Lower leg skin (tissue), 4 donors: Measurements from ENCODE around the gene RNU7-1. TPM values are rescaled to one million over a fixed set of nuclear protein-coding genes. Genes with fewer than 3 reads are reported as not detected.

Experiments used
- DNase-seq, 2 donors: peaks; one replicate each; pipeline ENCODE4 v3.0.0-alpha.2; 2019; ENCODE audit warnings: low spot score in 2 of 2
- H3K4me3 ChIP-seq: fragments of 200-600 bp; sonication (generic); 2 replicates; pipeline ENCODE4 v1.5.1; 2017; ENCODE audit warnings: mild to moderate bottlenecking, low read depth; ENCODE audit not compliant: poor library complexity, severe bottlenecking
- POLR2A ChIP-seq, 2 donors: fragments of 450-650 bp; IDR thresholded peaks; one replicate each; pipeline ENCODE4 v1.6.1; 2016 to 2017; ENCODE audit warnings: antibody characterized with exemption in 2 of 2, mild to moderate bottlenecking in 1 of 2, moderate library complexity in 1 of 2
- WGBS, 2 donors: methylation state at CpG; one replicate each; pipeline ENCODE4 v1.1.5; 2018; 5-methylcytosine and 5-hydroxymethylcytosine counted together
- intact Hi-C: fragments of 100-400 bp; cut with DNase I; formaldehyde crosslinking; loops from one replicate; pipeline ENCODE4 v1.15.0; 2023; ENCODE audit warnings: low total_unique reads
- total RNA-seq, 4 donors: library from RNA; depleted of rRNA; stranded (reverse); fragments of >200 nt; gene quantifications; one replicate each; pipeline ENCODE4 v1.1.0, GENCODE V29; 2016
- TF ChIP-seq, protein P1 (sequence below), 3 donors: fragments of 450-650 bp; IDR thresholded peaks; one replicate each; pipeline ENCODE4 v1.5.1; 2016; ENCODE audit warnings: antibody characterized with exemption in 3 of 3, mild to moderate bottlenecking in 3 of 3, moderate library complexity in 2 of 3

RNU7-1 gene
- total RNA-seq, 4 donors from 2014 or later, result not detected

DNA sequence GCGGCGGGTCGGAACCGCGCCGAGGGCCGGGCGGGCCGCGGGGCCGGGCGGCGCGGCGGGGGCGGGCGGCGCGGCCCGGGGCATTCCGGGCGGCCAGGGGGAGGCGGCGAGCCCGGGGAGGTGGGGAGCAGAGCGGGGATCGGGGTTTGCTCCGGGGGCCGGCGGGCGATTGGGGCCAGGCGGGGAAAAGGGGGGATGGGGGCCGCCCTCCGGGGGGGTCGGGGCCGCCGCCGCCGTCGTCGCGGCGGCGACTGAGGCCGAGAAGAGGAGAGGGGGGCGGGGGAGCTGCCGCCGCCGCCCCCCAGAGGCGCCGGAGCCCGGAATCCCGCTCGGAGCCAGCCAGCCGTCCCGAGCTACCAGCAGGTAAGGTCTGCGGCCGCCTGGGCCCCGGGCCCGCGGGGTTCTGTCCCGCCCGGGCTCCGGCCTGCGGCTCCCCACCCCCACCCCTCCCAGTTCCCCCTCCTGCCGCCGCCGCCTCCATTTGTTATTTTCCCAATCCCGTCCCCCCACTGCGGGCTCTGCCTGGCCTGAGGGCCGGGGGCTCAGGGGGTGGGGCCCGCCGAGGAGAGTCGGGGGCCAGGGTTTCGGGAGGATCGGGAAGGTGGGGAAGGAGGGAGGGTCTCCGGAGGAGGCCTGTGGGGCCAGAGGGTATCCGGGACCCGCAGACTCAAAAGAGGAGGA lies 15.5 kb upstream of the RNU7-1 start:
- WGBS, 2 donors, result 1 to 2% methylated on average over 28 to 30 of the region's 79 CpGs
- no peak for TF ChIP-seq POLR2A (IDR thresholded peaks at IDR 0.05)
- TF ChIP-seq, protein P1, sequence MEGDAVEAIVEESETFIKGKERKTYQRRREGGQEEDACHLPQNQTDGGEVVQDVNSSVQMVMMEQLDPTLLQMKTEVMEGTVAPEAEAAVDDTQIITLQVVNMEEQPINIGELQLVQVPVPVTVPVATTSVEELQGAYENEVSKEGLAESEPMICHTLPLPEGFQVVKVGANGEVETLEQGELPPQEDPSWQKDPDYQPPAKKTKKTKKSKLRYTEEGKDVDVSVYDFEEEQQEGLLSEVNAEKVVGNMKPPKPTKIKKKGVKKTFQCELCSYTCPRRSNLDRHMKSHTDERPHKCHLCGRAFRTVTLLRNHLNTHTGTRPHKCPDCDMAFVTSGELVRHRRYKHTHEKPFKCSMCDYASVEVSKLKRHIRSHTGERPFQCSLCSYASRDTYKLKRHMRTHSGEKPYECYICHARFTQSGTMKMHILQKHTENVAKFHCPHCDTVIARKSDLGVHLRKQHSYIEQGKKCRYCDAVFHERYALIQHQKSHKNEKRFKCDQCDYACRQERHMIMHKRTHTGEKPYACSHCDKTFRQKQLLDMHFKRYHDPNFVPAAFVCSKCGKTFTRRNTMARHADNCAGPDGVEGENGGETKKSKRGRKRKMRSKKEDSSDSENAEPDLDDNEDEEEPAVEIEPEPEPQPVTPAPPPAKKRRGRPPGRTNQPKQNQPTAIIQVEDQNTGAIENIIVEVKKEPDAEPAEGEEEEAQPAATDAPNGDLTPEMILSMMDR (IDR thresholded peaks at IDR 0.05), result no peak
- no peak for DNase-seq
- intact Hi-C loops, result loop anchor here (10.0 kb wide), 1 partner anchor 187 kb away; no protein-coding TSS in a partner anchor
- H3K4me3 ChIP-seq, result peak overlapping the region; percentile 86

DNA sequence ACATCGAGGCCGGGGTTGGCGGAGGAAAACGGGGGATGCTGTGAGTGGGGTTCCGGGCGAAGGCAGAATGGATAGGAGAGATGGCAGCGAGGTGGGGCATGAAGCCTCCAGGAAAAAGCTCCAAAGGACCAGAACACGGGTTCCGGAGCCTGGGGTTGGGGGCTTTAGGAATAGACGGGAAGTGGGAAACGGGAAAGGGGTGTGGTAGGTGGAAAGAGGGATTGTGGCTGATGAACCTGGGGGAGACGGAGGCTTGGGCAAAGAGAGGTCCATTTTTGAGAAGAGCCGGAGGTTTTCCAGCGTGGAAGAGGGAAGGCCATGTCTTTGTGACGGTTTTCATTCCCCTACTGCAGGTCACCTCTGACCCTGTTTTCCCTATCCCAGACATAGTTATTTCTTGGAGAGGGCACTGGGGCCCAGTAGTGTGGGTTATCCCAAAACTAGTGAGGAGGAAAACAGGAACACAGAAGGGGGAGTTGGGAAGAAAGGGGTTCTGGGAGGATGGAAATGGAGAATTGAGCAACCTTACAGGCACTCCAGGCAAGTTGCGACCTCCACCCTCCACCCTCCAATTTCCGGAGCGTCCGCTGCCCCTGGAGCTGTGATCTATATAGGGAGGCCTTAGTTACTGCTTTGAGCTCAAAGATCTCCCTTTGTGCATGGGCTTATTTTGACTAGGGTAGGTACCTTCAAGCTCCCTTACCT lies 14.8 kb upstream of the RNU7-1 start:
- intact Hi-C loops, result loop anchor here (10.0 kb wide), 1 partner anchor 186 kb away; no protein-coding TSS in a partner anchor
- 5 to 6% methylated on average over 19 of the region's 19 CpGs for WGBS, 2 donors
- no peak for DNase-seq
- peak overlapping the region; percentile 86 for H3K4me3 ChIP-seq
- no peak for TF ChIP-seq POLR2A (IDR thresholded peaks at IDR 0.05)
- TF ChIP-seq, protein P1 (IDR thresholded peaks at IDR 0.05), result no peak

DNA sequence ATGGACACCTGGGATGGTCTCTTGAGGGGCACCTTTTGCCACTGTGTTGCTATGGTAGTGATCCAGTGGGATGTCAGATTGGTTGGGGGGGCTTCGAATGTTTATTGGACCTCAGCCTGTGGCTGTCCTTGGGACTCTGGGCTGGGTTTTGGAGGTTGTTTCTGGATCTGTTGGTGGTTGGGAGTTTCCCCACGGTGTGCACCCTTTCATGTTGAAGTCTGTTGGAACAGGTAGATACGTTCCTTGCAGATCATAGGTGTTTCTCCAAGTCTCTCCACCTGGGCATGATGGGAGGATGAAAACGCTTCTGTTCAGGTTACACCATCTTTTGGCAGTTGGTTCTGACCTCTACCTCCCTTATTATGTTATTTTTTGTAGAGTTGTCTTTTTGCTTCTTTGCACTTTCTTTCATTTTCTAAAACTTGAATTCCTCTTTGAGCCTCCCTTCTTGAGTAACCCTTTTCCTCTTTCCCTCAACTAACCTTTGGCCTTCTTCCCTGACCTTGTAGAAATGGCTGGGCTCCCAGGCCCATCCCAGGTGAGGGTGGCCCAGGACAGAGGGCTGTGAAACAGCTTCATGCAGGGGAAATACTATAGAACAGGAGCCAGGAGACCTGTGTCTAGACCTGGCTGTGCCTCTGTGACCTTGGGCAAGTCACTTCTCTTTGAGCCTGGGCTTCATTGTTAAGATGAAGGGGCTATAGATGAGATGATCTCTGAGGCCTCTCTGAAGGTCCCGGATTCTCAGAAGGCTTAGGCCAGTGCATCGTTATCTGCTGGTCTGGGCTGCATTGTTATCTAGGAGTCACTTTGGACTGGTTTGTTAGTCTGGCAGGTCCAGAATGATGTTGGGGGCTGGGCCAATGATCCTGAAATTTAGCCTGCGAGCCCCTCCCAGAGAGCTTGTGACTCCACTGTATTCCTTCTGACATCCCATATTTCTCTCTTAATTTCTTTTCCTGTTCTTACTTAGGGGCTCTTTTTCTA lies 13.9 kb upstream of the RNU7-1 start:
- WGBS, 2 donors, result 33 to 41% methylated on average over 7 of the region's 7 CpGs
- peak overlapping the region; percentile 86 for H3K4me3 ChIP-seq
- no peak for DNase-seq
- TF ChIP-seq, protein P1 (IDR thresholded peaks at IDR 0.05), result no peak
- TF ChIP-seq POLR2A (IDR thresholded peaks at IDR 0.05), result no peak
- intact Hi-C loops, result loop anchor here (10.0 kb wide), 1 partner anchor 185 kb away; no protein-coding TSS in a partner anchor

DNA sequence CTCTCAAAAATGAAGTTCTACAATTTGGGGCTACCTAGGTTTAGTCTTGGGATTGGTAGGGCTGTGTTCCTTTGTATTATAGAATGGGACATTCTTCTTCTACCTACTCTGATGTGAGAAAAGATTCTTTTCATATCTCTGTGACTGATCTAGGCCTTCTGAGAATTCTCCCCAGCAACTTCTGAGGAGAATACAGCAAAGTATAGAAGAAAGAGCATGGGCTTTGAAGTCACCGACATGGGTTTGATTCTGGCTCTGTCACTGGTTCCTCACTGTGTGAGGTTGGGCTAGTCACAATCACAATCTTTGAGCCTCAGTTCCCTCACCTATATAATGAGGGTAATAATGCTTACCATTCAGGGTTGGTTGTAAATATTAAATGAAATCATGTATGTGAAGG lies 10.8 kb upstream of the RNU7-1 start:
- no peak for TF ChIP-seq POLR2A (IDR thresholded peaks at IDR 0.05)
- TF ChIP-seq, protein P1 (IDR thresholded peaks at IDR 0.05), result no peak
- H3K4me3 ChIP-seq, result no peak overlapping the region
- 45 to 53% methylated on average over 1 of the region's 1 CpG for WGBS, 2 donors
- intact Hi-C loops, result no loop called here
- no peak for DNase-seq

DNA sequence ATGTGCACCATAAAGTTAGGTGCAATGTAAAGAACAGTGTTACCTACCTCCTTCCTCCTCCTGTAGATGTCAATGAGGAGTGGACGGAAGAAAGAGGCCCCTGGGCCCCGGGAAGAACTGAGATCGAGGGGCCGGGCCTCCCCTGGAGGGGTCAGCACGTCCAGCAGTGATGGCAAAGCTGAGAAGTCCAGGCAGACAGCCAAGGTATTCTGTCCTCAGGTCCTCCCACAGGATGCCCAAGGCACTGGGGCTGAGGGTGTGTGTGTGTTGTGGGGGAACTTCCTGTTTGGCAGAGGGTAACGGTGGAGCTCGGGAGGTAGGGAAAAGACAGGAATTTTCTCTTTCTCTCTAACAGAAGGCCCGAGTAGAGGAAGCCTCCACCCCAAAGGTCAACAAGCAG lies 9.5 kb upstream of the RNU7-1 start:
- no peak overlapping the region for H3K4me3 ChIP-seq
- whole genome bisulfite sequencing, 2 donors, result 45 to 49% methylated on average over 8 of the region's 8 CpGs
- peak in 1 of 2 donors; percentile 86 for DNase-seq
- intact Hi-C loops, result no loop called here
- TF ChIP-seq, protein P1 (IDR thresholded peaks at IDR 0.05), result no peak
- TF ChIP-seq POLR2A (IDR thresholded peaks at IDR 0.05), result no peak
